H1 (cell line): ENCODE measurements around the gene PYGB. TPM values are rescaled to one million over a fixed set of nuclear protein-coding genes. Genes with fewer than 3 reads are reported as not detected.

ENCODE experiments used
- CTCF ChIA-PET: fragments of 300-600 bp; sonication (Branson Sonifier 250); formaldehyde crosslinking; loops from one replicate; lab custom pipeline; 2021; ENCODE audit not compliant: partially characterized antibody; lab: Charles Lee
- POLR2A ChIA-PET: fragments of 300-600 bp; sonication (Branson Sonifier 250); formaldehyde crosslinking; loops from one replicate; lab custom pipeline; 2021; ENCODE audit warnings: inconsistent platforms; ENCODE audit not compliant: partially characterized antibody; lab: Charles Lee
- DNase-seq, 2 experiments: peaks; one replicate each; pipeline versions ENCODE4 v3.0.0 to v3.0.0-alpha.2; 2010 to 2022; ENCODE audit warnings: low spot score in 2 of 2, low read depth in 1 of 2, mixed read lengths in 1 of 2
- FAIRE-seq: peaks from 2 replicates; lab custom pipeline; 2011; peaks lifted over from hg19 to GRCh38; lab: Jason Lieb, UNC
- H2AFZ ChIP-seq: 2 replicates; pipeline ENCODE4 v1.8.1; 2012; ENCODE audit warnings: low read length, inconsistent platforms
- H2AK5ac ChIP-seq: 2 replicates; pipeline ENCODE4 v1.6.1; 2013; ENCODE audit warnings: low read depth, low read length
- H2BK120ac ChIP-seq: replicated peaks from 2 replicates; pipeline ENCODE3; 2013; ENCODE audit warnings: low read depth, low read length, inconsistent platforms
- H2BK12ac ChIP-seq: 2 replicates; pipeline ENCODE4 v1.6.1; 2013; ENCODE audit warnings: low read depth, low read length
- H2BK15ac ChIP-seq: 2 replicates; pipeline ENCODE4 v1.6.1; 2013; ENCODE audit warnings: low read length
- H2BK20ac ChIP-seq: 2 replicates; pipeline ENCODE4 v1.6.1; 2013; ENCODE audit warnings: low read length
- H2BK5ac ChIP-seq: 2 replicates; pipeline ENCODE4 v1.6.1; 2013; ENCODE audit warnings: low read depth, low read length
- H3K14ac ChIP-seq: 2 replicates; pipeline ENCODE4 v1.6.1; 2013; ENCODE audit warnings: inconsistent platforms; ENCODE audit not compliant: insufficient read length
- H3K18ac ChIP-seq: 2 replicates; pipeline ENCODE4 v1.6.1; 2013; ENCODE audit warnings: low read length; ENCODE audit errors: extremely low read depth
- H3K23ac ChIP-seq: 2 replicates; pipeline ENCODE4 v1.6.1; 2013; ENCODE audit warnings: inconsistent platforms; ENCODE audit not compliant: insufficient read length
- H3K23me2 ChIP-seq: 2 replicates; pipeline ENCODE4 v1.6.1; 2013; ENCODE audit warnings: low read depth, low read length
- H3K27ac ChIP-seq: 2 replicates; pipeline ENCODE4 v1.6.1; 2011; ENCODE audit warnings: low read depth, low read length, inconsistent platforms
- H3K27me3 ChIP-seq, 4 experiments: replicated peaks in 1 of 4; 1 replicate in 1 of 4; 2 replicates in 3 of 4; pipeline versions ENCODE4 v1.6.1 to v1.8.1; 2011 to 2013; ENCODE audit warnings: low read length in 3 of 4, mild to moderate bottlenecking in 3 of 4, inconsistent platforms in 2 of 4, mixed read lengths in 2 of 4, moderate library complexity in 1 of 4; ENCODE audit not compliant: control insufficient read depth in 3 of 4, insufficient read depth in 3 of 4; ENCODE audit errors: extremely low read depth in 1 of 4
- H3K36me3 ChIP-seq, 4 experiments: 2 replicates each; pipeline versions ENCODE4 v1.6.1 to v1.8.1; 2011 to 2013; ENCODE audit warnings: mild to moderate bottlenecking in 4 of 4, low read length in 3 of 4, moderate library complexity in 2 of 4, control low read depth in 1 of 4, inconsistent platforms in 1 of 4; ENCODE audit not compliant: insufficient read depth in 4 of 4, control insufficient read depth in 2 of 4
- H3K4ac ChIP-seq: replicated peaks from 2 replicates; pipeline ENCODE3; 2013; ENCODE audit warnings: low read length, low read depth, mixed read lengths, inconsistent platforms; ENCODE audit not compliant: insufficient read length
- H3K4me1 ChIP-seq, 4 experiments: replicated peaks in 1 of 4; 1 replicate in 1 of 4; 2 replicates in 3 of 4; pipeline versions ENCODE4 v1.6.1 to v1.8.1; 2011 to 2013; ENCODE audit warnings: low read length in 3 of 4, inconsistent platforms in 2 of 4, mixed read lengths in 1 of 4; ENCODE audit not compliant: insufficient read depth in 4 of 4, control insufficient read depth in 3 of 4
- H3K4me2 ChIP-seq, 2 experiments: 2 replicates each; pipeline versions ENCODE4 v1.6.1 to v1.8.1; 2011 to 2013; ENCODE audit warnings: low read depth in 2 of 2, low read length in 2 of 2, control low read depth in 1 of 2, inconsistent platforms in 1 of 2, mild to moderate bottlenecking in 1 of 2; ENCODE audit not compliant: insufficient read depth in 1 of 2
- H3K4me3 ChIP-seq, 4 experiments: fragments of 200-600, 300-600 bp in 1 of 4; sonication (generic), shearing (Covaris generic), sonication (Bioruptor Twin) in 1 of 4; 2 replicates each; pipeline versions ENCODE4 v1.5.1 to v1.8.1; 2011 to 2016; ENCODE audit warnings: low read length in 4 of 4, low read depth in 3 of 4, control low read depth in 2 of 4, inconsistent platforms in 2 of 4, mild to moderate bottlenecking in 2 of 4, mixed read lengths in 1 of 4, moderate library complexity in 1 of 4; ENCODE audit not compliant: insufficient read depth in 2 of 4; ENCODE audit errors: extremely low read depth in 1 of 4
- H3K56ac ChIP-seq: replicated peaks from 2 replicates; pipeline ENCODE3; 2013; ENCODE audit warnings: low read depth, mild to moderate bottlenecking, mixed read lengths, low read length, inconsistent platforms; ENCODE audit not compliant: insufficient read length
- H3K79me1 ChIP-seq: 2 replicates; pipeline ENCODE4 v1.6.1; 2013; ENCODE audit warnings: low read depth, low read length, control low read depth
- H3K79me2 ChIP-seq, 2 experiments: 2 replicates each; pipeline versions ENCODE4 v1.6.1 to v1.8.1; 2012 to 2013; ENCODE audit warnings: low read length in 2 of 2, mild to moderate bottlenecking in 2 of 2, inconsistent platforms in 1 of 2; ENCODE audit not compliant: insufficient read depth in 2 of 2, control insufficient read depth in 1 of 2
- H3K9ac ChIP-seq, 4 experiments: replicated peaks in 1 of 4; 1 replicate in 1 of 4; 2 replicates in 3 of 4; pipeline versions ENCODE4 v1.6.1 to v1.8.1; 2011 to 2013; ENCODE audit warnings: low read depth in 3 of 4, low read length in 3 of 4, control low read depth in 2 of 4, mild to moderate bottlenecking in 2 of 4, moderate library complexity in 2 of 4, inconsistent platforms in 1 of 4; ENCODE audit errors: extremely low read depth in 1 of 4
- H3K9me3 ChIP-seq, 2 experiments: 2 replicates each; pipeline versions ENCODE4 v1.6.1 to v1.8.1; 2012 to 2013; ENCODE audit warnings: mild to moderate bottlenecking in 2 of 2, moderate library complexity in 2 of 2, control low read depth in 1 of 2, inconsistent platforms in 1 of 2, low read depth in 1 of 2, low read length in 1 of 2, mixed read lengths in 1 of 2; ENCODE audit not compliant: insufficient read depth in 2 of 2
- H4K20me1 ChIP-seq, 2 experiments: replicated peaks in 1 of 2; 2 replicates each; pipeline versions ENCODE3 to v1.8.1; 2011 to 2013; ENCODE audit warnings: inconsistent platforms in 2 of 2, low read length in 2 of 2, mild to moderate bottlenecking in 1 of 2; ENCODE audit not compliant: insufficient read depth in 2 of 2, control insufficient read depth in 1 of 2
- H4K5ac ChIP-seq: 2 replicates; pipeline ENCODE4 v1.6.1; 2013; ENCODE audit warnings: low read length, low read depth, mixed read lengths, inconsistent platforms; ENCODE audit not compliant: insufficient read length
- H4K8ac ChIP-seq: 2 replicates; pipeline ENCODE4 v1.8.0; 2013; ENCODE audit warnings: mild to moderate bottlenecking, moderate library complexity, low read length, inconsistent platforms; ENCODE audit not compliant: insufficient read depth; ENCODE audit errors: extremely low read depth
- H4K91ac ChIP-seq: replicated peaks from 2 replicates; pipeline ENCODE3; 2013; ENCODE audit warnings: low read length, mixed read lengths, inconsistent platforms; ENCODE audit not compliant: insufficient read length
- BRCA1 ChIP-seq: IDR thresholded peaks from 2 replicates; pipeline ENCODE4 v1.6.1; 2012; ENCODE audit warnings: low read depth, low read length, improper control_type of control experiment
- CBX8 ChIP-seq: fragments of 300-800, 300-1000 bp; sonication (generic); IDR thresholded peaks from 2 replicates; pipeline ENCODE4 v1.7.1; 2016; ENCODE audit warnings: low read depth, low read length, borderline replicate concordance
- GABPA ChIP-seq: IDR thresholded peaks from 2 replicates; pipeline ENCODE4 v1.6.1; 2011; ENCODE audit warnings: mild to moderate bottlenecking, low read length, moderate library complexity, borderline replicate concordance; ENCODE audit not compliant: insufficient read depth
- KDM5A ChIP-seq: fragments of 200-600 bp; IDR thresholded peaks from 2 replicates; pipeline ENCODE4 v1.7.1; 2012; ENCODE audit warnings: mild to moderate bottlenecking, low read length, inconsistent platforms, mixed read lengths
- RAD21 ChIP-seq, 2 experiments: IDR thresholded peaks in 1 of 2; conservative IDR thresholded peaks in 1 of 2; 2 replicates each; pipeline ENCODE4 v1.6.1; 2011; ENCODE audit warnings: low read depth in 2 of 2, low read length in 2 of 2, improper control_type of control experiment in 1 of 2, inconsistent platforms in 1 of 2, mild to moderate bottlenecking in 1 of 2, moderate library complexity in 1 of 2
- TAF1 ChIP-seq: IDR thresholded peaks from 2 replicates; pipeline ENCODE4 v1.6.1; 2011; ENCODE audit warnings: mild to moderate bottlenecking, low read depth, low read length
- TBP ChIP-seq: IDR thresholded peaks from 2 replicates; pipeline ENCODE4 v1.6.1; 2011; ENCODE audit warnings: low read depth, low read length, improper control_type of control experiment
- YY1 ChIP-seq: IDR thresholded peaks from 2 replicates; pipeline ENCODE4 v1.6.1; 2011; ENCODE audit warnings: low read depth, mild to moderate bottlenecking, low read length
- ZNF274 ChIP-seq: IDR thresholded peaks from 2 replicates; pipeline ENCODE4 v1.7.0; 2012; ENCODE audit warnings: low read length, borderline replicate concordance; ENCODE audit errors: extremely low read depth
- WGBS, 2 experiments: shearing (Covaris generic) in 1 of 2; methylation state at CpG; one replicate each; pipeline versions ENCODE4 v1.1.6 to v1.1.7; 2013 to 2015; ENCODE audit warnings: low lambda C conversion rate in 2 of 2, mixed read lengths in 2 of 2, inconsistent platforms in 1 of 2, low coverage in 1 of 2, missing lambda C conversion rate in 1 of 2; ENCODE audit not compliant: insufficient replicate concordance in 2 of 2, insufficient coverage in 1 of 2, insufficient read length in 1 of 2; ENCODE audit errors: extremely low coverage in 1 of 2, missing lambda C conversion rate in 1 of 2; 5-methylcytosine and 5-hydroxymethylcytosine counted together
- polyA plus RNA-seq, 7 experiments: library from polyadenylated mRNA; depleted of rRNA in 3 of 7; stranded (reverse) in 5 of 7; unstranded in 2 of 7; fragments of >200 nt in 5 of 7; fragments of 200-250 nt in 2 of 7; gene quantifications; 1 replicate in 5 of 7; 2 replicates in 1 of 7; 4 replicates in 1 of 7; pipeline versions ENCODE4 v1.2.1 to v1.2.3, GENCODE V29; 2011 to 2013; ENCODE audit warnings: missing spikeins in 2 of 7, mixed read lengths in 2 of 7
- total RNA-seq: library from RNA; stranded (reverse); fragmentation: NEBNext Ultra II Directional; extraction: Animal tissue kit (Norgen Biotek cat#: 25700); gene quantifications from 2 replicates; pipeline ENCODE4 v1.2.1, GENCODE V29; 2021
- TF ChIP-seq, protein P1 (sequence below): IDR thresholded peaks from 2 replicates; pipeline ENCODE4 v1.6.1; 2011; ENCODE audit warnings: low read length, improper control_type of control experiment
- TF ChIP-seq, protein P2 (sequence below): IDR thresholded peaks from 2 replicates; pipeline ENCODE4 v1.6.1; 2012; ENCODE audit warnings: inconsistent platforms

The PYGB gene
- total and polyA plus RNA-seq, 2 of the 8 experiments (the other 6 are each of a cell fraction or from before 2014, with no cell fraction given): 26.6 to 56.0 TPM

DNA sequence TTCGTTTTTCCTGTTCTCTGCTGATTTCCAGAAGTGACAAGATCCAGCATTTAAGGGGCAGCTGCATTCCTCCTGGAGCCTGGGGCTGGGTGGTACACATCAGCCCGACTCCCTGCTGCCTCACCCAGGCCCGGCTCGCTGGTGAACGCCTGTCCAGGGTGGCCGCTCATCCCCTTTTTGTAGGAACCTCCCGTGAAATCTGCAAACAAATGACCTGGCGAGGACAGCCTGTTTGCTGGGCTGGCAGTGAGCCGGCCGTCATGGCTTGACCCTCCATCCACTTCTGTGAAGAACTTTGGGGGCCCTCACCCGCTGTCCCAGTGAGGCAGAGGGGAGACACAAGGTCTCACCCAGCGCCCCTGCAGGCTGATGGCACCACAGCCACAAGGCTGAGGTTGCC, 39.0 kb downstream of the PYGB start:
- peaks cover 4 to 19% (median 17%) of the 10 kb centered on the region in 4 experiments; a peak in 6 of 8 replicates for H3K36me3 ChIP-seq
- H3K9ac ChIP-seq: no peak overlapping the region
- no peak overlapping the region for H2BK15ac ChIP-seq
- H2BK120ac ChIP-seq: no peak overlapping the region
- H3K79me1 ChIP-seq: no peaks in the 10 kb centered on the region; the same call in 1 of the 2 replicates
- 91% methylated on average over 12 of the region's 12 CpGs; no CpG with 5 or more reads in 1 of the 2 experiments for WGBS, 2 experiments
- H3K14ac ChIP-seq: no peak overlapping the region
- peaks cover 0 to 9% of the 10 kb centered on the region in 2 experiments for H4K20me1 ChIP-seq
- no peak overlapping the region for H3K18ac ChIP-seq
- no peak for FAIRE-seq
- no peak overlapping the region for H3K4ac ChIP-seq
- H4K5ac ChIP-seq: no peak overlapping the region
- no peak overlapping the region for H3K23ac ChIP-seq
- CTCF ChIA-PET: interaction anchor here (1.0 to 2.0 kb wide), 5 partner anchors 13 to 293 kb away, joined by 3 to 5 read pairs (median 5); partner anchors contain the start of gene GINS1
- H2AK5ac ChIP-seq: no peak overlapping the region
- no peak overlapping the region for H2BK20ac ChIP-seq
- no peaks in the 10 kb centered on the region for H3K23me2 ChIP-seq
- H3K4me3 ChIP-seq: no peak overlapping the region
- no peak overlapping the region for H4K91ac ChIP-seq
- POLR2A ChIA-PET: interaction anchor here (1.8 kb wide), 1 partner anchor 9 kb away, joined by 3 read pairs; no protein-coding TSS in a partner anchor
- no peak overlapping the region for H2BK12ac ChIP-seq
- no peak overlapping the region for H4K8ac ChIP-seq
- no peaks in the 10 kb centered on the region for H3K27me3 ChIP-seq
- H2AFZ ChIP-seq: no peak overlapping the region
- H3K56ac ChIP-seq: no peak overlapping the region
- no peak overlapping the region for H3K27ac ChIP-seq
- no peaks in the 10 kb centered on the region for H3K4me1 ChIP-seq
- H3K9me3 ChIP-seq: no peaks in the 10 kb centered on the region
- no peak for TF ChIP-seq CBX8
- no peak for TF ChIP-seq TBP
- TF ChIP-seq, protein P1, sequence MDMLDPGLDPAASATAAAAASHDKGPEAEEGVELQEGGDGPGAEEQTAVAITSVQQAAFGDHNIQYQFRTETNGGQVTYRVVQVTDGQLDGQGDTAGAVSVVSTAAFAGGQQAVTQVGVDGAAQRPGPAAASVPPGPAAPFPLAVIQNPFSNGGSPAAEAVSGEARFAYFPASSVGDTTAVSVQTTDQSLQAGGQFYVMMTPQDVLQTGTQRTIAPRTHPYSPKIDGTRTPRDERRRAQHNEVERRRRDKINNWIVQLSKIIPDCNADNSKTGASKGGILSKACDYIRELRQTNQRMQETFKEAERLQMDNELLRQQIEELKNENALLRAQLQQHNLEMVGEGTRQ: no peak
- no peak for TF ChIP-seq KDM5A
- no peak for TF ChIP-seq GABPA
- TF ChIP-seq, protein P2, sequence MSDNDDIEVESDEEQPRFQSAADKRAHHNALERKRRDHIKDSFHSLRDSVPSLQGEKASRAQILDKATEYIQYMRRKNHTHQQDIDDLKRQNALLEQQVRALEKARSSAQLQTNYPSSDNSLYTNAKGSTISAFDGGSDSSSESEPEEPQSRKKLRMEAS: no peak
- no peak for TF ChIP-seq YY1
- TF ChIP-seq TAF1: no peak
- TF ChIP-seq BRCA1: no peak
- no peak for TF ChIP-seq RAD21 (IDR thresholded peaks at IDR 0.05 in 1 of 2, conservative IDR thresholded peaks at IDR 0.05 in 1 of 2; ENCODE audit: low read depth in 2 of 2, low read length in 2 of 2)
- no peak for TF ChIP-seq ZNF274
- no peak overlapping the region for H2BK5ac ChIP-seq
- H3K79me2 ChIP-seq: no peaks in the 10 kb centered on the region
- no peak for DNase-seq
- no peak overlapping the region for H3K4me2 ChIP-seq
